GM03348 (cell line): ENCODE data around the gene DYNC1I2.

Experiments
- DNase-seq: peaks from one replicate; pipeline ENCODE4 v3.0.0; 2012; ENCODE audit warnings: low spot score

DYNC1I2 gene

GRCh38 chr2:171687287-171688128, at the start of gene DYNC1I2:
TSS of gene DYNC1I2 (plus strand) at chr2:171687469. CDS start at chr2:171690156, 2,687 bp downstream.
- peak; percentile 89 for DNase-seq

DNA sequence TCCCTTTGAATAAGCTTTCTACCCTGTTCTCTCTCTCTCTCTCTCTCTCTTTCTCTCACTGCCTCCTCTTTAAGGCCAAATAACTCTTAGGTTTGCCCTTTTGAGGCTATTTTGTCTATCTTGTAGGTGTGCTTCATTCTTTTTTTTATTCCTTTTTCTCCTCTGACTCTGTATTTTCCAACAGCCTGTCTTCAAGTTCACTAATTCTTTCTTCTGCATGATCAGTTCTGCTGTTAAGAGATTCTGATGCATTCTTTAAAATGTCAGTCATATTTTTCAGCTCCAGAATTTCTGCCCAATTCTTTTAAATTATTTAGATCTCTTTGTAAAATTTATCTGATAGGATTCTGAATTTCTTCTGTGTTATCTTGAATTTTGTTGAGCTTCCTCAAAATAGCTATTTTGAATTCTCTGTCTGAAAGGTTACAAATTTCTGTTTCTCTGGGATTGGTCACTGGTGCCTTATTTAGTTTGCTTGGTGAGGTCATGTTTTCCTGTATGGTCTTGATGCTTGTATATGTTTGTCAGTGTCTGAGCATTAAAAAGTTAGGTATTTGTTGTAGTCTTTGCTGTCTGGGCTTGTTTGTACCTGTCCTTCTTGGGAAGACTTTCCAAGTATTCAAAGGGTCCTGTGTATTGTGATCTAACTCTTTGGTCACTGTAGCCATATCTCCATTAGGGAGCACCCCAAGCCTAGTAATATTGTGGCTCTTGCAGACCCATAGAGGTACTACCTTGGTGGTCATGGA, 35.4 kb upstream of the DYNC1I2 start:
- DNase-seq: no peak

- DNase-seq: peak; percentile 17
Measured at GRCh38 chr2:171652416-171652785, 34.9 kb upstream of the DYNC1I2 start.

- DNase-seq: no peak
Measured at GRCh38 chr2:171655586-171655985, 31.7 kb upstream of the DYNC1I2 start.

DNA sequence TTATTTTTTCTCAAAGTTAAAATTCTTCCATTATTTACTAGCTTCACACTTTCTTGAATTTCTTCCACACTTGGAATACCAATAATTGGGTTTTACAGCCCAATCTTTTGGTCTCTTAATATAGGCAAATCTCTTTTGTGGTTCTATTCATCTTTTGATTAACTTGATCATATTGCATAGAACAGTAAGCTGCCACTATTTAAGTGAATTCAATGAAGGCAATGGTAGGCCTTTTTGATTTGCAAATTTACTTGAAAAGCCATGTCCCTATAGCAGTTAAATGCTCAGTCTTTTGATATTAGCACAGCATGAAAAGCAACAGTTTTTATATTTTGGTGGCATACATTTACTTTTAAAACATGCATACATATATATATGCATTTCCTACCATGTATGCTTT, 20.2 kb upstream of the DYNC1I2 start:
- DNase-seq: no peak

DNA sequence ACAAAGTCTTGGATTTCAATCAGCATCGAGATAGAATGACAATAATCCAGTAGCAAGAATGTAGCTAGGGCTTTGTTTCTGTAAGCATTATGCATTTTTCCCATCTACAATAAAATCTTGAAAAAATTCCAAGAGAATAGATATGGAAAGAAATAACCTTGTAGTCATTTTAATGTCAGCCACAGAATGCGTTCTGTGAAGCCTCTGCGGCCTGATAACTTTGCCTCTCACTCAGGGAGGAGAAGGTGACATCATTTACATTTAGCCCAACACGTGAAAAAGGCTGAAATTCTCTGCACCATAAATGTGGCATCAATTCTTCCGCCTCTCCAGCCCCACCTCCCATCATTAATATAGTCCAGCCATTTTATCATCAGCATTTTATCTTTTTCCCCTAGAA, 19.1 kb upstream of the DYNC1I2 start:
- DNase-seq: no peak

DNA sequence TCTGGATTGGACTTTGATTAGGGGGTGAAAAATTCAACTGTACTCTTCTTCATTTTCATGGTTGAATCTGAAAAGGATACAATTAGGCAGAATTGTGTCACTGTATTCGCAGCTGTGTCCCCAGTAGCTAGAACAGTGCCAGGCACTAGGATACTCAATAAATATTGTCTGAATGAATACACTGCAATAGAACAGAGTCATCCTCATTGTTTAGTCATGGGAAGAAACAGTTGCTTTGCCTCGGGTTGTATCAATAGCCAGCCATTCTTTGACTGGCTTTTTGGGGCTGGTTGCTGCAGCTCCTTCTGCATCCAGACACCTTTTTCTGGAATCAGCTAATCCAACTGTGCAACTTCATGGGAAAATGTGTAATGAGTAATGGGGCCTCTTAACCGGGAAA, 18.1 kb upstream of the DYNC1I2 start:
- no peak for DNase-seq

- DNase-seq: no peak
Measured at GRCh38 chr2:171670655-171671054, 16.6 kb upstream of the DYNC1I2 start.

DNA sequence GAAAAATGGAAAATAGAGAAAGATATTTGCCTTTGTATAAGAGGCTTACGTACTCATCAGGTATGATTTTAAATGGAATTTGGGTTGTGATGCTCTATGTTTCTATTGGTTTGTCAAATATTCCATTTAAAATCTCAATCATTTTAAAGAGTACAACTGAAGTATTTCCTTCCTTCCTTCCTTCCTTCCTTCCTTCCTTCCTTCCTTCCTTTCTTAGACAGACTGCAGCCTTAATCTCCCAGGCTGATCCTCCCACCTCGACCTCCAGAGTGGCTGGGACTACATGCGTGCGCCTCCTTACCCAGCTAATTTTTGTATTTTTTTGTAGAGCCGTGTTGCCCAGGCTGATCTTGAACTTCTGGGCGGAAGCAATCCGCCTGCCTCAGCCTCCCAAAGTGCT, 15.4 kb upstream of the DYNC1I2 start:
- DNase-seq: no peak

- peak; percentile 19 for DNase-seq
Measured at GRCh38 chr2:171673905-171674304, 13.4 kb upstream of the DYNC1I2 start.

DNA sequence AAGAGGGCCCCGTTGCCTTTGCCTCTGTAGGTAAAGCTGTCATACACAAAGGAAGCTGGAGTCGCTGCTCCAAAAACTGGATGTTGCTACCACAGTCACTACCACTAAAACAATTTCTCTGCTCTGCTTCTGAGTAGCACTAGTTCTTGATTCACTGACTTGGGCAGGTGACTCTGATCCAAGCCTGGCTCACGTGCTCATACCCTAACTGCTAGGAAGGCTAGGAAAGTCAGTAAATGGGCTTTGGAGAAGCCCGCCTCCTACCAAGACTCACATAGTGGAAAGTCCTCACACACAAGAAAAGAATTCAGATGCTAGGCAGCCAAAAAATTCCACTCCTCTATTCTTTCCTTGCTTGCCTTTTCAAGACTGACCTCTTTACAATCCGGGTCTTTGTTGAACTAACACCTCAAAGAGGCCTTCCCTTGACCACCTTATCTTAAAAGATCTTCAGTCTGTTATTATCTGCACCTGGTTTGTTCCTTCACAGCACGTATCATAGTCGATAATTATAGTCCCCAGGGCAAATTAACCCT, 11.4 kb upstream of the DYNC1I2 start:
- DNase-seq: no peak

GRCh38 chr2:171678619-171679018, 8.7 kb upstream of the DYNC1I2 start:
- DNase-seq: no peak

DNA sequence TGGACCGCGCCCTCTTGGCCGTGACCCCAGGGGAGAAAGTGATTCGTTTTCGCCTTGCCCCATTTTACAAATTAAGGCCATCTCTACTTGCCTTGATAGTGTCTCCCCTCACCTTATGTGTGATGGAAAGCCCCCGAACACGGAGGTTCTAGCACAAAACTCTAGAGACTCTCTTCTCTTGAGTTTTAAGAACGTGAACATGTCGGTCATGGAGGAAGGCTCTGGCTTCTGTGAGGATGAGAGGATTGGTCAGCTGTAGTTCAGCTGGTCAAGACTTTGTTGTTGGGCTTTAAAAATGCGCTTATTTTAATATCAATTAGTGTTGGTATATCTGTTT, 828 bp downstream of the DYNC1I2 start:
- DNase-seq: peak; percentile 46

GRCh38 chr2:171692331-171692730, 5.1 kb downstream of the DYNC1I2 start:
- no peak for DNase-seq

DNA sequence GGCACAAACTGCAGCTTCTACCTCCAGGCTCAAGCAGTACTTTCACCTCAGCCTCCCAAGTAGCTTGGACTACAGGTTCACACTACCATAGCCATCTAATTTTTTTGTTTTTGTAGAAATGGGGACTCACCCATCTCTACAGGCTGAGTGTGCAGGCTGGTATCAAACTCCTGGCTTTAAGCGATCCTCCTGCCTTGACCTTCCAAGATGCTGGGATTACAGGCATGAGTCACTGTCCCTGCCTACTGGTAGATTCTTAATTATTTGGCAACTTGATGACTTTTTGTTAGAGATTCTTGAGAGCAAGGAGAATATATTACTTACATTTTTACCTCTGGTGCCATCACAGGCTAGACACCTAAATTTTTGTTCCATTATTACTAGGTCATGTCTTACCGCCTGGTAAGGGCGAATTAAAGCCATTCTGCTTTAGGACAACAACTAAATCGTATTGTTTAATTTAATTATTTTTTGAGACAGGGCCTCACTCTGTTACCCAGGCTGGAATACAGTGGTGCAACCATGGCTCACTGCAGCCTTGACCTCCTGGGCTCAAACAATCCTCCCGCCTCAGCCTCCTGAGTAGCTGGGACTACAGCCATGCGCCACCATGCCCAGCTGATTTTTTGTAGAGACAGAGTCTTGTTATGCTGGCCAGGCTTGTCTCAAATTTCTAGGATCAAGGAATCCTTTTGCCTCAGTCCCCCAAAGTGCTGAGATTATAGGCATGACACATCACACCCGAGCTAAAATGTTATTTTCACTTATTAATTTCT, 15.7 kb downstream of the DYNC1I2 start:
- no peak for DNase-seq

GRCh38 chr2:171703574-171704347, 16.5 kb downstream of the DYNC1I2 start:
- DNase-seq: peak; percentile 46

- DNase-seq: peak; percentile 35
Measured at GRCh38 chr2:171706152-171706803, 19.0 kb downstream of the DYNC1I2 start.

- DNase-seq: no peak
Measured at GRCh38 chr2:171707752-171708151, 20.5 kb downstream of the DYNC1I2 start.

DNA sequence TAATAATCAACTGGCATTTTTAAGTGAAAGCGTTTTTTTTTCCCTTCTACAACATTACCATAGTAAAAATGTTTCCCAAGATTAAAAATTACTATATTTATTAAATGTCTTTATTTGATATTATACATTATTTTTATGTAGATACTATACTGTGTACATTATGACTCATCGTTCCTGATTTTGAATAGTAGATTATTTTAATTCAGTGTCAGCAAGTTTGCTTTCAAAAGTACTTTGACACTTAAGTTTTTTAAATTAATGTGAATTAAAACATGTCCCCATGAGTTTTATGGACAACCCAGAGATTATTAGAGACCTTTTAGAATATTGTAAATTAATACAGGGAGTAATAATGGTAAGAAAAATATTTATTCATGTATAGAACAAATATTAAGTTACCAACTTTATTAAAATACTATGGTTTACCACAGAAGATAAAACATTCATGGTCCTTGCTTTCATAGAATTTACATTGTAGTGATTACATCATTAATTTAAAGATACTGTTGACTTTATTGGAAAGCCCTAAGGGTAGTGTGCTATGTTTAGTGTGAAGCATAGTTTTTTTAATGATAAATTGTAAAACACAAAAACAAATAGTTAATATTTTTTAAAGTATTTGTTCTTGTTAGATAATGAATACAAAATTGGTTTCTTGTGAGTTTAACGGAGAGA, 21.9 kb downstream of the DYNC1I2 start:
- DNase-seq: no peak

DNA sequence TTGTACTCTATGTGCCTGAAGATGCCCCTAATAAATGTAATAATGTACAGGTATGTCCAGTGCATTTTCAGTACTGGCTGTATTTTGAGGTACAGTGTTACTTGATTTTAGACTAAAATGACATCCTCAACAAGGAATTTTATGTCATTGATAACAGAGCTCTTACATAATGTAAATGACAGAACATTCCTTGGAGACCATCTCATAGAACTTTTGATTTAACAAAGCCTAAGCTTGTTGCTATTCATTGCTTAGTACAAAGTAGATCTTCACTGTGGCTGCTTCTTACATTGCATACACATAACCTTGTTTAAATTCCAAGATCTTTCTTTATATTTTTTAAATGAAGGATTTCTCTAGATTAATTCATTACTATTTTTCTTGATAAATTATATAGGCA, 24.1 kb downstream of the DYNC1I2 start:
- DNase-seq: no peak

DNA sequence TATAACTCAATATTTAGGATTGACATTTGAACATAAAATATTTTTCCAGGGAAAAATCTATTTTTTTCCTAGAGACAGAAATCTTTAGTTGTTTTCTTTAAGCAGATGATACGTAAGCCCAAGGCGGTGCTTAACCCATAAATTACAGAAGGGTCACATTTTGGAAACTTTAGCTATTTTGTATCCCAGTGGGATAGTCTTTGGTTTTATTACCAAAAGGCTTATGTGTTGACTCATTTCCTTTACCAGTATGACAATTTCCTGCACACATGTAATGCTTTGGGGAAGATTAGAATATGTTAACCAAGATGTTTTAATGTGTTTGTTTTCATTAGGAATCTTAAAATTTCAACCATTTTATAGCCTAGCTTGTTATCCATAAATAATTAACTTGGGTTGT, 24.8 kb downstream of the DYNC1I2 start:
- DNase-seq: peak; percentile 68
